Body of pancreas (tissue), 4 donors: ENCODE measurements around the gene ABCG2. TPM values are rescaled to one million over a fixed set of nuclear protein-coding genes. Genes with fewer than 3 reads are reported as not detected.

ENCODE experiments used
- ATAC-seq: fragments of 150-250 bp; one replicate; pipeline ENCODE4 v1.9.1; 2016
- DNase-seq, 4 donors: peaks; one replicate each; pipeline ENCODE4 v3.0.0-alpha.2; 2019
- H3K27ac ChIP-seq, 4 donors: fragments of 200-600 bp; sonication (generic); 1 replicate in 3 of 4; 2 replicates in 1 of 4; pipeline versions ENCODE4 v1.5.1 to v1.6.1; 2016 to 2019; ENCODE audit warnings: mild to moderate bottlenecking in 1 of 4, mixed read lengths in 1 of 4, moderate library complexity in 1 of 4
- H3K27me3 ChIP-seq, 2 donors: fragments of 200-600 bp; sonication (generic); one replicate each; pipeline ENCODE4 v1.6.0; 2016; ENCODE audit warnings: mild to moderate bottlenecking in 1 of 2
- H3K36me3 ChIP-seq, 2 donors: fragments of 200-600 bp; sonication (generic); replicated peaks in 1 of 2; 2 replicates each; pipeline ENCODE4 v1.5.1; 2016; ENCODE audit warnings: low read depth in 2 of 2; ENCODE audit not compliant: insufficient read depth in 1 of 2
- H3K4me1 ChIP-seq: fragments of 200-600 bp; sonication (generic); one replicate; pipeline ENCODE4 v1.6.0; 2016
- H3K4me3 ChIP-seq, 2 donors: fragments of 200-600 bp; sonication (generic); 1 replicate in 1 of 2; 2 replicates in 1 of 2; pipeline ENCODE4 v1.5.1; 2016 to 2019
- H3K9me3 ChIP-seq, 3 donors: fragments of 200-600 bp; sonication (generic); 1 replicate in 2 of 3; 2 replicates in 1 of 3; pipeline ENCODE4 v1.5.1; 2016
- CTCF ChIP-seq, 7 experiments: fragments of 450-650 bp in 4 of 7; fragments of 200-600 bp in 3 of 7; sonication (generic) in 3 of 7; IDR thresholded peaks; one replicate each; pipeline ENCODE4 v1.5.1; 2016 to 2019; ENCODE audit warnings: antibody characterized with exemption in 7 of 7
- POLR2A ChIP-seq, 3 donors: fragments of 450-650 bp; IDR thresholded peaks; one replicate each; pipeline ENCODE4 v1.6.1; 2016; ENCODE audit warnings: antibody characterized with exemption in 3 of 3, mild to moderate bottlenecking in 2 of 3
- WGBS, 2 donors: methylation state at CpG; one replicate each; pipeline ENCODE4 v1.1.5; 2017; 5-methylcytosine and 5-hydroxymethylcytosine counted together
- intact Hi-C: fragments of 100-400 bp; cut with DNase I; formaldehyde crosslinking; loops from one replicate; pipeline ENCODE4 v1.15.1; 2023
- total RNA-seq, 2 donors: library from RNA; depleted of rRNA; stranded (reverse); fragments of >200 nt; gene quantifications; one replicate each; pipeline ENCODE4 v1.1.0, GENCODE V29; 2016

Gene ABCG2
- total RNA-seq, 2 donors from 2014 or later: 0.66 to 2.1 TPM

GRCh38 chr4:88177983-88178625 lies 19.7 kb upstream of the ABCG2 start:
- Histone ChIP-seq H3K9me3 (no peaks in the 10 kb centered on the region), H3K27me3 (no peaks in the 10 kb centered on the region), H3K36me3 (no peaks in the 10 kb centered on the region), H3K4me3 (no peak overlapping the region), H3K27ac (no peak overlapping the region), H3K4me1 (no peaks in the 10 kb centered on the region)
- DNase-seq (peak in 1 of 4 donors; percentile 16), ATAC-seq (no peak)
- 51 to 75% methylated on average over 4 of the region's 4 CpGs for WGBS, 2 donors
- TF ChIP-seq POLR2A (IDR thresholded peaks at IDR 0.05) (no peak), CTCF (IDR thresholded peaks at IDR 0.05) (no peak)
- intact Hi-C loops: no loop called here

GRCh38 chr4:88172987-88173386 lies 14.5 kb upstream of the ABCG2 start:
- intact Hi-C loops: no loop called here
- no peaks in the 10 kb centered on the region for H3K36me3 ChIP-seq
- H3K27ac ChIP-seq: no peak overlapping the region
- no peaks in the 10 kb centered on the region for H3K9me3 ChIP-seq
- TF ChIP-seq POLR2A (IDR thresholded peaks at IDR 0.05) (no peak), CTCF (IDR thresholded peaks at IDR 0.05) (no peak)
- DNase-seq: no peak
- no peak for ATAC-seq
- no peaks in the 10 kb centered on the region for H3K4me1 ChIP-seq
- no peak overlapping the region for H3K4me3 ChIP-seq
- H3K27me3 ChIP-seq: no peaks in the 10 kb centered on the region

GRCh38 chr4:88171206-88171605 lies 12.8 kb upstream of the ABCG2 start:
- 64 to 76% methylated on average over 2 of the region's 2 CpGs for WGBS, 2 donors
- Histone ChIP-seq H3K36me3 (no peaks in the 10 kb centered on the region), H3K27me3 (no peaks in the 10 kb centered on the region), H3K4me3 (no peak overlapping the region), H3K9me3 (no peaks in the 10 kb centered on the region), H3K4me1 (no peaks in the 10 kb centered on the region), H3K27ac (no peak overlapping the region)
- intact Hi-C loops: no loop called here
- no peak for TF ChIP-seq POLR2A (IDR thresholded peaks at IDR 0.05)
- TF ChIP-seq CTCF (IDR thresholded peaks at IDR 0.05): no peak
- ATAC-seq (no peak), DNase-seq (no peak)

- intact Hi-C loops: no loop called here
- DNase-seq (no peak), ATAC-seq (no peak)
- Histone ChIP-seq H3K4me3 (no peak overlapping the region), H3K9me3 (no peaks in the 10 kb centered on the region), H3K4me1 (no peaks in the 10 kb centered on the region), H3K27me3 (no peaks in the 10 kb centered on the region), H3K36me3 (no peaks in the 10 kb centered on the region), H3K27ac (no peak overlapping the region)
- WGBS, 2 donors: 41 to 72% methylated on average over 2 of the region's 2 CpGs
- TF ChIP-seq POLR2A (IDR thresholded peaks at IDR 0.05) (no peak), CTCF (IDR thresholded peaks at IDR 0.05) (no peak)
These were observed 10.9 kb upstream of the ABCG2 start for GRCh38 chr4:88169298-88169697.

GRCh38 chr4:88166608-88167007 lies 8.2 kb upstream of the ABCG2 start:
- no peak for TF ChIP-seq CTCF (IDR thresholded peaks at IDR 0.05)
- TF ChIP-seq POLR2A (IDR thresholded peaks at IDR 0.05): no peak
- WGBS, 2 donors: 87 to 91% methylated on average over 3 of the region's 3 CpGs
- Histone ChIP-seq H3K27me3 (no peaks in the 10 kb centered on the region), H3K9me3 (no peaks in the 10 kb centered on the region), H3K4me1 (no peaks in the 10 kb centered on the region), H3K27ac (no peak overlapping the region), H3K36me3 (no peaks in the 10 kb centered on the region), H3K4me3 (no peak overlapping the region)
- DNase-seq (no peak), ATAC-seq (no peak)
- intact Hi-C loops: no loop called here
